ENCODE measurements around the gene EXPH5.
"Not testable (repeated sequence)": the region's sequence is repeated elsewhere in the genome, so short reads cannot be mapped to it uniquely, and the experiment has no call there.

EXPH5 gene

GRCh38 chr11:108602818-108603217, 9.2 kb upstream of the EXPH5 start:
- FAIRE-seq: not testable (repeated sequence)

GRCh38 chr11:108601150-108601549, 7.6 kb upstream of the EXPH5 start:
- FAIRE-seq: no peak

- FAIRE-seq: no peak
Observed at GRCh38 chr11:108599978-108600377, 6.4 kb upstream of the EXPH5 start.

- FAIRE-seq: no peak
Observed at GRCh38 chr11:108597736-108598355, 4.3 kb upstream of the EXPH5 start.

GRCh38 chr11:108596701-108597100, 3.1 kb upstream of the EXPH5 start:
- FAIRE-seq: no peak

- FAIRE-seq: no peak
Observed at GRCh38 chr11:108593923-108594434, 411 bp upstream of the EXPH5 start.

GRCh38 chr11:108592591-108593213, 866 bp downstream of the EXPH5 start:
- FAIRE-seq: no peak

GRCh38 chr11:108591893-108592292, 1.7 kb downstream of the EXPH5 start:
- FAIRE-seq: no peak

- FAIRE-seq: no peak
Observed at GRCh38 chr11:108589136-108589535, 4.4 kb downstream of the EXPH5 start.

GRCh38 chr11:108588287-108588686, 5.3 kb downstream of the EXPH5 start:
- no peak for FAIRE-seq

- FAIRE-seq: no peak
Observed at GRCh38 chr11:108587109-108587508, 6.5 kb downstream of the EXPH5 start.

- no peak for FAIRE-seq
Observed at GRCh38 chr11:108586600-108586999, 7.0 kb downstream of the EXPH5 start.

- not testable (repeated sequence) for FAIRE-seq
Observed at GRCh38 chr11:108586185-108586584, 7.4 kb downstream of the EXPH5 start.

GRCh38 chr11:108584973-108585372, 8.6 kb downstream of the EXPH5 start:
- no peak for FAIRE-seq

- no peak for FAIRE-seq
Observed at GRCh38 chr11:108580645-108581044, 12.9 kb downstream of the EXPH5 start.

- FAIRE-seq: no peak
Observed at GRCh38 chr11:108580043-108580442, 13.5 kb downstream of the EXPH5 start.

- peak; percentile 32 for FAIRE-seq
Observed at GRCh38 chr11:108576523-108576922, 17.0 kb downstream of the EXPH5 start.

GRCh38 chr11:108574675-108575074, 18.9 kb downstream of the EXPH5 start:
- FAIRE-seq: no peak

GRCh38 chr11:108571001-108571400, 22.6 kb downstream of the EXPH5 start:
- FAIRE-seq: no peak

- FAIRE-seq: no peak
Observed at GRCh38 chr11:108569896-108570295, 23.7 kb downstream of the EXPH5 start.

- no peak for FAIRE-seq
Observed at GRCh38 chr11:108568195-108568858, 25.2 kb downstream of the EXPH5 start.

GRCh38 chr11:108565653-108566052, 27.9 kb downstream of the EXPH5 start:
- no peak for FAIRE-seq

GRCh38 chr11:108562746-108563581, 30.6 kb downstream of the EXPH5 start:
- no peak for FAIRE-seq

Data from TTC549 (cell line).